Esophagus muscularis mucosa (tissue), 3 donors: ENCODE data around the gene SELENOM.

Source experiments
- EP300 ChIP-seq: sonication (generic); formaldehyde crosslinking; IDR thresholded peaks from one replicate; pipeline ENCODE4 v1.6.1; 2017; ENCODE audit warnings: antibody characterized with exemption
- TF ChIP-seq, protein P1 (sequence below), 3 experiments: fragments of 200-600 bp in 2 of 3; fragments of 450-650 bp in 1 of 3; sonication (generic) in 2 of 3; IDR thresholded peaks; one replicate each; pipeline ENCODE4 v1.5.1; 2017 to 2019; ENCODE audit warnings: antibody characterized with exemption in 3 of 3, mild to moderate bottlenecking in 2 of 3, moderate library complexity in 1 of 3

DNA sequence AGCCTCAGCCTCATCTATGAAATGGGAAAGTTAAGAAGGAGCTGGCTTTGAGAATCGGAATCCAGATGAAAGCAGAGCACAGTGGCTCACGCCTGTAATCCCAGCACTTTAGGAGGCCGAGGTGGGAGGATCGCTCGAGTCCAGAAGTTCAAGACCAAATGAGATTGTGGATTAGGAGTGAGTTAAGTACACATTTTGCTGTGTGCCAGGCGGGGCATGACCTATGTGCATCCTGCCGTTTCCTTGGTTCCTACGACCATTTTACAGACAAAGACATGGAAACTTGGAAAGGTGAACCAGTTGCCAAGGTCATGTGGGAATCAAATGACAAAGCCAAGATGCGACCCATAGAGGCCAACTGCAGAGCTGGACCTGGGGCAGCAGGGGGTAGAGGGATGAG, 28.8 kb upstream of the SELENOM start:
- TF ChIP-seq, protein P1, sequence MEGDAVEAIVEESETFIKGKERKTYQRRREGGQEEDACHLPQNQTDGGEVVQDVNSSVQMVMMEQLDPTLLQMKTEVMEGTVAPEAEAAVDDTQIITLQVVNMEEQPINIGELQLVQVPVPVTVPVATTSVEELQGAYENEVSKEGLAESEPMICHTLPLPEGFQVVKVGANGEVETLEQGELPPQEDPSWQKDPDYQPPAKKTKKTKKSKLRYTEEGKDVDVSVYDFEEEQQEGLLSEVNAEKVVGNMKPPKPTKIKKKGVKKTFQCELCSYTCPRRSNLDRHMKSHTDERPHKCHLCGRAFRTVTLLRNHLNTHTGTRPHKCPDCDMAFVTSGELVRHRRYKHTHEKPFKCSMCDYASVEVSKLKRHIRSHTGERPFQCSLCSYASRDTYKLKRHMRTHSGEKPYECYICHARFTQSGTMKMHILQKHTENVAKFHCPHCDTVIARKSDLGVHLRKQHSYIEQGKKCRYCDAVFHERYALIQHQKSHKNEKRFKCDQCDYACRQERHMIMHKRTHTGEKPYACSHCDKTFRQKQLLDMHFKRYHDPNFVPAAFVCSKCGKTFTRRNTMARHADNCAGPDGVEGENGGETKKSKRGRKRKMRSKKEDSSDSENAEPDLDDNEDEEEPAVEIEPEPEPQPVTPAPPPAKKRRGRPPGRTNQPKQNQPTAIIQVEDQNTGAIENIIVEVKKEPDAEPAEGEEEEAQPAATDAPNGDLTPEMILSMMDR (IDR thresholded peaks at IDR 0.05), result no peak
- TF ChIP-seq EP300, result no peak
